Stimulated activated CD4-positive, alpha-beta T cell treated with anti-CD3 and anti-CD28 coated beads, Interleukin-1b, Interleukin-23, amount 100 ng/mL, for 48 hours (primary cell): ENCODE measurements around the gene WDR46.
"Not testable (repeated sequence)": the region's sequence is repeated elsewhere in the genome, so short reads cannot be mapped to it uniquely, and the experiment has no call there.

ENCODE experiments used
- DNase-seq: peaks from one replicate; pipeline ENCODE4 v3.0.0-alpha.2; 2020

WDR46 gene

GRCh38 chr6:33286946-33287914 lies 1.8 kb downstream of the WDR46 start:
- DNase-seq = no peak

GRCh38 chr6:33285214-33285613 lies 3.8 kb downstream of the WDR46 start:
- not testable (repeated sequence) for DNase-seq

- no peak for DNase-seq
Observed at GRCh38 chr6:33280539-33280938, 8.5 kb downstream of the WDR46 start.

- no peak for DNase-seq
Observed at GRCh38 chr6:33279971-33280511, 9.0 kb downstream of the WDR46 start.

GRCh38 chr6:33279257-33279695 lies 9.8 kb downstream of the WDR46 start:
- DNase-seq = no peak

GRCh38 chr6:33278810-33279209 lies 10.2 kb downstream of the WDR46 start:
- DNase-seq = no peak

- no peak for DNase-seq
Observed at GRCh38 chr6:33278392-33278741, 10.7 kb downstream of the WDR46 start.

GRCh38 chr6:33277663-33278391 lies 11.2 kb downstream of the WDR46 start:
- peak; percentile 36 for DNase-seq

- DNase-seq = peak; percentile 81
Observed at GRCh38 chr6:33276864-33277662, 12.0 kb downstream of the WDR46 start, which contains the start of gene B3GALT4. Gene B3GALT4 (plus strand): TSS chr6:33277123. CDS start chr6:33277420, 297 bp downstream.

- no peak for DNase-seq
Observed at GRCh38 chr6:33276581-33276863, 12.5 kb downstream of the WDR46 start.

- not testable (repeated sequence) for DNase-seq
Observed at GRCh38 chr6:33275795-33276580, 13.1 kb downstream of the WDR46 start.

GRCh38 chr6:33273924-33274902 lies 14.8 kb downstream of the WDR46 start:
- no peak for DNase-seq

GRCh38 chr6:33273129-33273923 lies 15.7 kb downstream of the WDR46 start:
- DNase-seq = no peak

GRCh38 chr6:33272275-33273128 lies 16.5 kb downstream of the WDR46 start:
- DNase-seq = no peak

GRCh38 chr6:33271468-33272274 lies 17.4 kb downstream of the WDR46 start, which contains the start of the genes RPS18 and VPS52:
Gene RPS18 (plus strand): TSS chr6:33272075. CDS start chr6:33272120, 45 bp downstream.
Gene VPS52 (minus strand): TSS chr6:33271876. CDS start chr6:33271675, 201 bp downstream.
- DNase-seq = peak; percentile 93

GRCh38 chr6:33271117-33271467 lies 17.9 kb downstream of the WDR46 start:
- DNase-seq = no peak

GRCh38 chr6:33264015-33264414 lies 25.0 kb downstream of the WDR46 start:
- no peak for DNase-seq

GRCh38 chr6:33262490-33262889 lies 26.5 kb downstream of the WDR46 start:
- DNase-seq = not testable (repeated sequence)
